ENCODE results near the gene VSNL1.
A peak's percentile ranks its signal among the peaks of the same experiment; 100 is the strongest.

VSNL1 gene

GRCh38 chr2:17540093-17540812 is at the start of gene VSNL1:
Gene VSNL1 (plus strand): TSS chr2:17540696. CDS start chr2:17592075, 51,379 bp downstream.
- peak within 1 kb of the TSS; percentile 72 for H3K9ac ChIP-seq (ENCODE audit: low read depth, low read length)

GRCh38 chr2:17495590-17495989 is 44.9 kb upstream of the VSNL1 start:
- Histone ChIP-seq H3K9ac (ENCODE audit: low read depth, low read length) (no peak overlapping the region), H3K4me1 (ENCODE audit: control insufficient read depth, insufficient read depth, low read length) (no peaks in the 10 kb centered on the region), H3K36me3 (ENCODE audit: control insufficient read depth, insufficient read depth, low read length) (no peaks in the 10 kb centered on the region), H3K4me3 (ENCODE audit: low read depth, low read length) (no peak overlapping the region), H3K27ac (ENCODE audit: low read depth, low read length) (no peak overlapping the region), H3K27me3 (ENCODE audit: control insufficient read depth, insufficient read depth, low read length) (no peaks in the 10 kb centered on the region), H3K9me3 (ENCODE audit: control insufficient read depth, insufficient read depth, low read length) (no peaks in the 10 kb centered on the region)

More at GRCh38 chr2:17540093-17540812, at the start of gene VSNL1:
- H3K4me1 ChIP-seq (ENCODE audit: control insufficient read depth, insufficient read depth, low read length), result peaks cover 46% of the 10 kb centered on the region
- H3K36me3 ChIP-seq (ENCODE audit: control insufficient read depth, insufficient read depth, low read length), result no peaks in the 10 kb centered on the region
- H3K9me3 ChIP-seq (ENCODE audit: control insufficient read depth, insufficient read depth, low read length), result no peaks in the 10 kb centered on the region
- H3K27me3 ChIP-seq (ENCODE audit: control insufficient read depth, insufficient read depth, low read length), result peaks cover 39% of the 10 kb centered on the region
- H3K4me3 ChIP-seq (ENCODE audit: low read depth, low read length), result peak within 1 kb of the TSS; percentile 86
- H3K27ac ChIP-seq (ENCODE audit: low read depth, low read length), result peak within 1 kb of the TSS; percentile 74

- no peaks in the 10 kb centered on the region for H3K4me1 ChIP-seq (ENCODE audit: control insufficient read depth, insufficient read depth, low read length)
- no peak overlapping the region for H3K27ac ChIP-seq (ENCODE audit: low read depth, low read length)
- H3K27me3 ChIP-seq (ENCODE audit: control insufficient read depth, insufficient read depth, low read length), result no peaks in the 10 kb centered on the region
- no peaks in the 10 kb centered on the region for H3K9me3 ChIP-seq (ENCODE audit: control insufficient read depth, insufficient read depth, low read length)
- H3K36me3 ChIP-seq (ENCODE audit: control insufficient read depth, insufficient read depth, low read length), result no peaks in the 10 kb centered on the region
- H3K4me3 ChIP-seq (ENCODE audit: low read depth, low read length), result no peak overlapping the region
- H3K9ac ChIP-seq (ENCODE audit: low read depth, low read length), result no peak overlapping the region
Measured at GRCh38 chr2:17497718-17498117, 42.8 kb upstream of the VSNL1 start.

- Histone ChIP-seq H3K36me3 (ENCODE audit: control insufficient read depth, insufficient read depth, low read length) (no peaks in the 10 kb centered on the region), H3K27ac (ENCODE audit: low read depth, low read length) (no peak overlapping the region), H3K4me1 (ENCODE audit: control insufficient read depth, insufficient read depth, low read length) (peaks cover 17% of the 10 kb centered on the region), H3K4me3 (ENCODE audit: low read depth, low read length) (no peak overlapping the region), H3K27me3 (ENCODE audit: control insufficient read depth, insufficient read depth, low read length) (no peaks in the 10 kb centered on the region), H3K9ac (ENCODE audit: low read depth, low read length) (no peak overlapping the region), H3K9me3 (ENCODE audit: control insufficient read depth, insufficient read depth, low read length) (no peaks in the 10 kb centered on the region)
Measured at GRCh38 chr2:17506736-17507616, 33.5 kb upstream of the VSNL1 start.

GRCh38 chr2:17515652-17516051 is 24.8 kb upstream of the VSNL1 start:
- Histone ChIP-seq H3K9me3 (ENCODE audit: control insufficient read depth, insufficient read depth, low read length) (no peaks in the 10 kb centered on the region), H3K27me3 (ENCODE audit: control insufficient read depth, insufficient read depth, low read length) (no peaks in the 10 kb centered on the region), H3K4me3 (ENCODE audit: low read depth, low read length) (no peak overlapping the region), H3K4me1 (ENCODE audit: control insufficient read depth, insufficient read depth, low read length) (peaks cover 22% of the 10 kb centered on the region; the same call in 1 of the 2 replicates), H3K36me3 (ENCODE audit: control insufficient read depth, insufficient read depth, low read length) (no peaks in the 10 kb centered on the region), H3K27ac (ENCODE audit: low read depth, low read length) (no peak overlapping the region), H3K9ac (ENCODE audit: low read depth, low read length) (no peak overlapping the region)

GRCh38 chr2:17517481-17518211 is 22.9 kb upstream of the VSNL1 start:
- peaks cover 22% of the 10 kb centered on the region; the same call in 1 of the 2 replicates for H3K4me1 ChIP-seq (ENCODE audit: control insufficient read depth, insufficient read depth, low read length)
- peak overlapping the region; percentile 75 for H3K4me3 ChIP-seq (ENCODE audit: low read depth, low read length)
- no peaks in the 10 kb centered on the region for H3K36me3 ChIP-seq (ENCODE audit: control insufficient read depth, insufficient read depth, low read length)
- no peaks in the 10 kb centered on the region for H3K9me3 ChIP-seq (ENCODE audit: control insufficient read depth, insufficient read depth, low read length)
- H3K27ac ChIP-seq (ENCODE audit: low read depth, low read length), result peak overlapping the region; percentile 73
- peak overlapping the region; percentile 19; the same call in 1 of the 2 replicates for H3K9ac ChIP-seq (ENCODE audit: low read depth, low read length)
- no peaks in the 10 kb centered on the region for H3K27me3 ChIP-seq (ENCODE audit: control insufficient read depth, insufficient read depth, low read length)

GRCh38 chr2:17518212-17519154 is 22.0 kb upstream of the VSNL1 start, which contains the start of gene RAD51AP2:
Gene RAD51AP2 (minus strand): TSS chr2:17518440. CDS start chr2:17518415, 25 bp downstream.
- H3K9me3 ChIP-seq (ENCODE audit: control insufficient read depth, insufficient read depth, low read length), result no peaks in the 10 kb centered on the region
- H3K27me3 ChIP-seq (ENCODE audit: control insufficient read depth, insufficient read depth, low read length), result no peaks in the 10 kb centered on the region
- peak within 1 kb of the TSS; percentile 19; the same call in 1 of the 2 replicates for H3K9ac ChIP-seq (ENCODE audit: low read depth, low read length)
- peak within 1 kb of the TSS; percentile 75 for H3K4me3 ChIP-seq (ENCODE audit: low read depth, low read length)
- peaks cover 22% of the 10 kb centered on the region; the same call in 1 of the 2 replicates for H3K4me1 ChIP-seq (ENCODE audit: control insufficient read depth, insufficient read depth, low read length)
- H3K27ac ChIP-seq (ENCODE audit: low read depth, low read length), result peak within 1 kb of the TSS; percentile 73
- no peaks in the 10 kb centered on the region for H3K36me3 ChIP-seq (ENCODE audit: control insufficient read depth, insufficient read depth, low read length)

- no peak overlapping the region for H3K4me3 ChIP-seq (ENCODE audit: low read depth, low read length)
- no peaks in the 10 kb centered on the region for H3K9me3 ChIP-seq (ENCODE audit: control insufficient read depth, insufficient read depth, low read length)
- H3K27ac ChIP-seq (ENCODE audit: low read depth, low read length), result no peak overlapping the region
- no peaks in the 10 kb centered on the region for H3K27me3 ChIP-seq (ENCODE audit: control insufficient read depth, insufficient read depth, low read length)
- H3K9ac ChIP-seq (ENCODE audit: low read depth, low read length), result no peak overlapping the region
- peaks cover 25% of the 10 kb centered on the region; the same call in 1 of the 2 replicates for H3K4me1 ChIP-seq (ENCODE audit: control insufficient read depth, insufficient read depth, low read length)
- no peaks in the 10 kb centered on the region for H3K36me3 ChIP-seq (ENCODE audit: control insufficient read depth, insufficient read depth, low read length)
Measured at GRCh38 chr2:17519486-17519885, 21.0 kb upstream of the VSNL1 start.

GRCh38 chr2:17520761-17521160 is 19.7 kb upstream of the VSNL1 start:
- H3K4me3 ChIP-seq (ENCODE audit: low read depth, low read length), result no peak overlapping the region
- H3K27me3 ChIP-seq (ENCODE audit: control insufficient read depth, insufficient read depth, low read length), result no peaks in the 10 kb centered on the region
- H3K9ac ChIP-seq (ENCODE audit: low read depth, low read length), result no peak overlapping the region
- no peak overlapping the region for H3K27ac ChIP-seq (ENCODE audit: low read depth, low read length)
- no peaks in the 10 kb centered on the region for H3K9me3 ChIP-seq (ENCODE audit: control insufficient read depth, insufficient read depth, low read length)
- H3K4me1 ChIP-seq (ENCODE audit: control insufficient read depth, insufficient read depth, low read length), result peaks cover 19% of the 10 kb centered on the region; the same call in 1 of the 2 replicates
- H3K36me3 ChIP-seq (ENCODE audit: control insufficient read depth, insufficient read depth, low read length), result no peaks in the 10 kb centered on the region

GRCh38 chr2:17521621-17522020 is 18.9 kb upstream of the VSNL1 start:
- no peaks in the 10 kb centered on the region for H3K27me3 ChIP-seq (ENCODE audit: control insufficient read depth, insufficient read depth, low read length)
- H3K4me3 ChIP-seq (ENCODE audit: low read depth, low read length), result no peak overlapping the region
- H3K9me3 ChIP-seq (ENCODE audit: control insufficient read depth, insufficient read depth, low read length), result no peaks in the 10 kb centered on the region
- H3K27ac ChIP-seq (ENCODE audit: low read depth, low read length), result no peak overlapping the region
- H3K9ac ChIP-seq (ENCODE audit: low read depth, low read length), result no peak overlapping the region
- no peaks in the 10 kb centered on the region for H3K36me3 ChIP-seq (ENCODE audit: control insufficient read depth, insufficient read depth, low read length)
- H3K4me1 ChIP-seq (ENCODE audit: control insufficient read depth, insufficient read depth, low read length), result peaks cover 19% of the 10 kb centered on the region; the same call in 1 of the 2 replicates
